Panc1 (cell line): Measurements from ENCODE around the gene ZKSCAN1.

Experiments
- POLR2AphosphoS5 ChIP-seq: IDR thresholded peaks from 2 replicates; pipeline ENCODE4 v1.6.1; 2012; ENCODE audit warnings: mild to moderate bottlenecking, low read depth, low read length, moderate library complexity
- TF ChIP-seq, protein P1 (sequence below): fragments of 450-650 bp; IDR thresholded peaks from 2 replicates; pipeline ENCODE4 v1.5.1; 2017; ENCODE audit warnings: mild to moderate bottlenecking
- TF ChIP-seq, protein P2 (sequence below), 2 experiments: IDR thresholded peaks; 2 replicates each; pipeline ENCODE4 v1.6.1; 2011 to 2012; ENCODE audit warnings: low read depth in 2 of 2, control low read depth in 1 of 2, low read length in 1 of 2, mild to moderate bottlenecking in 1 of 2, moderate library complexity in 1 of 2; ENCODE audit not compliant: insufficient read depth in 1 of 2

DNA sequence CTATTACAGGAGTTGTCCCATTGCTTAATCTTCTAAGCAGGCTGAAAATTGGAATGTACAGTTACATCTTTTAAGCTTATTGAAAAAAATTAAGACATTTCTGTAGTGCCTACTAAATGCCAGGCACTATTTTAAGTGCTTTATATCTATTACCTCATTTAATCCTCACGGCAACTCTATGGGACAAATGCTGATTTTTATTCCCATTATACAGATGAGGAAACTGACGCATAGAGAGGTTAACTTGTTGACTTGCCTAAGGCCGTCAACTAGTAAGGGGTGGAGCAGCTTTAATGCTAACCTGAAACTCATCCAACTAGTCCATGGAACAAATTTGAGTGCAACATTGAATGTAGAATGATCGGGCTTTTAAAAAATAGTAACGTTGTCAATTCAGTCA, 2.5 kb downstream of the ZKSCAN1 start:
- TF ChIP-seq, protein P1, sequence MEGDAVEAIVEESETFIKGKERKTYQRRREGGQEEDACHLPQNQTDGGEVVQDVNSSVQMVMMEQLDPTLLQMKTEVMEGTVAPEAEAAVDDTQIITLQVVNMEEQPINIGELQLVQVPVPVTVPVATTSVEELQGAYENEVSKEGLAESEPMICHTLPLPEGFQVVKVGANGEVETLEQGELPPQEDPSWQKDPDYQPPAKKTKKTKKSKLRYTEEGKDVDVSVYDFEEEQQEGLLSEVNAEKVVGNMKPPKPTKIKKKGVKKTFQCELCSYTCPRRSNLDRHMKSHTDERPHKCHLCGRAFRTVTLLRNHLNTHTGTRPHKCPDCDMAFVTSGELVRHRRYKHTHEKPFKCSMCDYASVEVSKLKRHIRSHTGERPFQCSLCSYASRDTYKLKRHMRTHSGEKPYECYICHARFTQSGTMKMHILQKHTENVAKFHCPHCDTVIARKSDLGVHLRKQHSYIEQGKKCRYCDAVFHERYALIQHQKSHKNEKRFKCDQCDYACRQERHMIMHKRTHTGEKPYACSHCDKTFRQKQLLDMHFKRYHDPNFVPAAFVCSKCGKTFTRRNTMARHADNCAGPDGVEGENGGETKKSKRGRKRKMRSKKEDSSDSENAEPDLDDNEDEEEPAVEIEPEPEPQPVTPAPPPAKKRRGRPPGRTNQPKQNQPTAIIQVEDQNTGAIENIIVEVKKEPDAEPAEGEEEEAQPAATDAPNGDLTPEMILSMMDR, result no peak
- TF ChIP-seq POLR2AphosphoS5, result no peak
- TF ChIP-seq, protein P2, sequence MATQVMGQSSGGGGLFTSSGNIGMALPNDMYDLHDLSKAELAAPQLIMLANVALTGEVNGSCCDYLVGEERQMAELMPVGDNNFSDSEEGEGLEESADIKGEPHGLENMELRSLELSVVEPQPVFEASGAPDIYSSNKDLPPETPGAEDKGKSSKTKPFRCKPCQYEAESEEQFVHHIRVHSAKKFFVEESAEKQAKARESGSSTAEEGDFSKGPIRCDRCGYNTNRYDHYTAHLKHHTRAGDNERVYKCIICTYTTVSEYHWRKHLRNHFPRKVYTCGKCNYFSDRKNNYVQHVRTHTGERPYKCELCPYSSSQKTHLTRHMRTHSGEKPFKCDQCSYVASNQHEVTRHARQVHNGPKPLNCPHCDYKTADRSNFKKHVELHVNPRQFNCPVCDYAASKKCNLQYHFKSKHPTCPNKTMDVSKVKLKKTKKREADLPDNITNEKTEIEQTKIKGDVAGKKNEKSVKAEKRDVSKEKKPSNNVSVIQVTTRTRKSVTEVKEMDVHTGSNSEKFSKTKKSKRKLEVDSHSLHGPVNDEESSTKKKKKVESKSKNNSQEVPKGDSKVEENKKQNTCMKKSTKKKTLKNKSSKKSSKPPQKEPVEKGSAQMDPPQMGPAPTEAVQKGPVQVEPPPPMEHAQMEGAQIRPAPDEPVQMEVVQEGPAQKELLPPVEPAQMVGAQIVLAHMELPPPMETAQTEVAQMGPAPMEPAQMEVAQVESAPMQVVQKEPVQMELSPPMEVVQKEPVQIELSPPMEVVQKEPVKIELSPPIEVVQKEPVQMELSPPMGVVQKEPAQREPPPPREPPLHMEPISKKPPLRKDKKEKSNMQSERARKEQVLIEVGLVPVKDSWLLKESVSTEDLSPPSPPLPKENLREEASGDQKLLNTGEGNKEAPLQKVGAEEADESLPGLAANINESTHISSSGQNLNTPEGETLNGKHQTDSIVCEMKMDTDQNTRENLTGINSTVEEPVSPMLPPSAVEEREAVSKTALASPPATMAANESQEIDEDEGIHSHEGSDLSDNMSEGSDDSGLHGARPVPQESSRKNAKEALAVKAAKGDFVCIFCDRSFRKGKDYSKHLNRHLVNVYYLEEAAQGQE (IDR thresholded peaks at IDR 0.05; ENCODE audit: insufficient read depth in 1 of 2, low read depth in 2 of 2, low read length in 1 of 2), result no peak
